SK-N-SH (cell line): ENCODE data around the gene AQP5.

Source experiments
- CTCF ChIP-seq: fragments of 200-600 bp; sonication (generic); IDR thresholded peaks from 2 replicates; pipeline ENCODE4 v1.6.1; 2017; ENCODE audit warnings: antibody characterized with exemption, mild to moderate bottlenecking, moderate library complexity
- EZH2phosphoT487 ChIP-seq: fragments of 200-600 bp; sonication (generic); IDR thresholded peaks from 2 replicates; pipeline ENCODE4 v1.6.1; 2017; ENCODE audit warnings: low read depth, mixed run types, mild to moderate bottlenecking, antibody characterized with exemption, moderate library complexity, borderline replicate concordance
- FOXM1 ChIP-seq: IDR thresholded peaks from 2 replicates; pipeline ENCODE4 v1.4.0; 2012; ENCODE audit warnings: low read depth, mild to moderate bottlenecking
- GABPA ChIP-seq: IDR thresholded peaks from 2 replicates; pipeline ENCODE4 v1.4.0; 2012; ENCODE audit warnings: low read depth, mild to moderate bottlenecking
- POLR2AphosphoS5 ChIP-seq: IDR thresholded peaks from 2 replicates; pipeline ENCODE4 v1.6.1; 2012; ENCODE audit warnings: low read depth, low read length
- RCOR1 ChIP-seq: fragments of 150-350 bp; IDR thresholded peaks from 2 replicates; pipeline ENCODE4 v1.6.1; 2017; ENCODE audit warnings: antibody characterized with exemption, low read length
- TAF1 ChIP-seq: IDR thresholded peaks from 2 replicates; pipeline ENCODE4 v1.6.1; 2012; ENCODE audit warnings: low read depth, mild to moderate bottlenecking, low read length, moderate library complexity, borderline replicate concordance
- TF ChIP-seq, protein P1 (sequence below): IDR thresholded peaks from 2 replicates; pipeline ENCODE4 v1.4.0; 2012; ENCODE audit warnings: low read depth, borderline replicate concordance

DNA sequence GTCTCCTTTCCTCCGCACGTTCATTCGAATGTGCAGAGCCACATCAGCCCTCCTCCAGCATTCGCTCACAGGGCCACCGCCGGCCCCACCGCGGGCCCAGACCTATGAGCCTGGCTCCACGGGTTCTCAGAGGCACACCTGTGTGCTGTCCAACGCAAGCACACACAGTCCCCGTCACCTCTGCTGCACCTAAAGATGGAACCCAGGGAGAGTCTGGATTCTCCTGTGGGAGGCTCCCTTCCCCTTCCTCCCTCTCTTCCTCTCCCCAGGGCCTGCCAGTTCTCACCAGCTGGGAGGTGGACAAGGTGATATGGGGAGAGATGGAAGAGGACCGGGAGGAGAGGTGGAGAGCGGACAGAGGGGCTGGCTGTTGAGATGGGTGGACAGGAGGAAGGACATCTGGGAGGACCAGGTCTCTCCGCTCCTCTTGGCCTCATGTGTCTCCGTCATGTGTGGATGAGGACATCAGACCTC is 6.1 kb downstream of the AQP5 start:
- no peak for TF ChIP-seq CTCF
- TF ChIP-seq POLR2AphosphoS5, result no peak
- no peak for TF ChIP-seq TAF1
- TF ChIP-seq EZH2phosphoT487, result no peak
- no peak for TF ChIP-seq GABPA
- TF ChIP-seq, protein P1, sequence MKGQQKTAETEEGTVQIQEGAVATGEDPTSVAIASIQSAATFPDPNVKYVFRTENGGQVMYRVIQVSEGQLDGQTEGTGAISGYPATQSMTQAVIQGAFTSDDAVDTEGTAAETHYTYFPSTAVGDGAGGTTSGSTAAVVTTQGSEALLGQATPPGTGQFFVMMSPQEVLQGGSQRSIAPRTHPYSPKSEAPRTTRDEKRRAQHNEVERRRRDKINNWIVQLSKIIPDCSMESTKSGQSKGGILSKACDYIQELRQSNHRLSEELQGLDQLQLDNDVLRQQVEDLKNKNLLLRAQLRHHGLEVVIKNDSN, result no peak
- TF ChIP-seq FOXM1, result no peak
- TF ChIP-seq RCOR1, result no peak
